SIG-M5 treated with dmso at 0.1 percent for 504 hours (cell line): ENCODE results near the gene MAFG.

Source experiments
- DNase-seq: peaks from one replicate; lab custom pipeline; 2025; ENCODE audit not compliant: unreplicated experiment; lab: John Stamatoyannopoulos, UW

Gene MAFG

GRCh38 chr17:81898029-81898866 lies 29.3 kb downstream of the MAFG start:
- DNase-seq, result no peak

- no peak for DNase-seq
These were observed 32.1 kb downstream of the MAFG start for GRCh38 chr17:81895400-81895799.

- DNase-seq, result no peak
These were observed 36.3 kb downstream of the MAFG start for GRCh38 chr17:81891303-81891552.

- DNase-seq, result no peak
These were observed 36.9 kb downstream of the MAFG start for GRCh38 chr17:81890447-81891302.

- no peak for DNase-seq
These were observed 37.9 kb downstream of the MAFG start for GRCh38 chr17:81889602-81890001.

GRCh38 chr17:81888988-81889595 lies 38.4 kb downstream of the MAFG start:
- DNase-seq, result no peak

GRCh38 chr17:81888105-81888987 lies 39.2 kb downstream of the MAFG start:
- DNase-seq, result no peak

GRCh38 chr17:81885869-81886548 lies 41.5 kb downstream of the MAFG start:
- peak; percentile 51 for DNase-seq

GRCh38 chr17:81885454-81885853 lies 42.1 kb downstream of the MAFG start:
- DNase-seq, result no peak

- no peak for DNase-seq
These were observed 42.6 kb downstream of the MAFG start for GRCh38 chr17:81884968-81885367.

GRCh38 chr17:81884520-81884919 lies 43.0 kb downstream of the MAFG start:
- DNase-seq, result no peak

GRCh38 chr17:81879121-81879520 lies 48.4 kb downstream of the MAFG start:
- DNase-seq, result no peak

GRCh38 chr17:81878294-81878693 lies 49.2 kb downstream of the MAFG start:
- DNase-seq, result no peak

- DNase-seq, result no peak
These were observed 50.0 kb downstream of the MAFG start for GRCh38 chr17:81877569-81877968.

GRCh38 chr17:81871387-81872230 lies 55.9 kb downstream of the MAFG start:
- peak; percentile 88 for DNase-seq

- no peak for DNase-seq
These were observed 56.6 kb downstream of the MAFG start, which contains the start of gene ARHGDIA for GRCh38 chr17:81870981-81871386. Gene ARHGDIA (minus strand): TSS chr17:81871337. CDS start chr17:81869930, 1,407 bp downstream.

GRCh38 chr17:81870131-81870980 lies 57.2 kb downstream of the MAFG start:
- peak; percentile 51 for DNase-seq
